ENCODE results near the gene TRO. TPM values are rescaled to one million over a fixed set of nuclear protein-coding genes. Genes with fewer than 3 reads are reported as not detected.

TRO gene
- total and polyA plus RNA-seq, 2 of the 13 experiments (the other 11 are each of a cell fraction or from before 2014, with no cell fraction given): 13.8 to 25.4 TPM

- H3K36me3 ChIP-seq (replicated peaks in 1 of 2; ENCODE audit: control insufficient read depth in 1 of 2, insufficient read depth in 2 of 2, low read length in 2 of 2): peaks cover 0 to 3% of the 10 kb centered on the region in 2 experiments; a peak in 1 of 5 replicates
- DNase-seq (ENCODE audit: low spot score): peak; percentile 40
- ChIA-PET CTCF (ENCODE audit: low intra/inter-chr PET ratio, low total read pairs) (no interaction called here), POLR2A (interaction anchor here (1.3 kb wide), 1 partner anchor 79 kb away, joined by 4 read pairs; the partner anchor contains the start of gene APEX2)
- in situ Hi-C loops (cut with HindIII; ENCODE audit: extremely low pct_ligation_motif_present, low pct_unique_long_range_greater_than_20kb): no loop called here
- H3K27me3 ChIP-seq (ENCODE audit: control insufficient read depth in 1 of 2, insufficient read depth in 2 of 2, low read length in 2 of 2): no peaks in the 10 kb centered on the region; a peak in 1 of 5 replicates
- 2% methylated on average over 18 of the region's 29 CpGs for WGBS (ENCODE audit: low lambda C conversion rate)
- no peaks in the 10 kb centered on the region for H3K4me1 ChIP-seq (ENCODE audit: insufficient read depth, low read length)
- H3K9me3 ChIP-seq (ENCODE audit: low read length): no peaks in the 10 kb centered on the region
- peak; percentile 82 for ATAC-seq
- intact Hi-C loops (cut with micrococcal nuclease; ENCODE audit: unreplicated experiment): loop anchor here (2.0 kb wide), 1 partner anchor 73 kb away; the partner anchor contains the start of gene PFKFB1
- no TSS peak for BruUV-seq (replicated peaks)
- H4K20me1 ChIP-seq (ENCODE audit: insufficient read depth, low read length): no peaks in the 10 kb centered on the region
- FAIRE-seq: peak; percentile 39
- H2AFZ ChIP-seq (ENCODE audit: low read length): no peak overlapping the region
- no peak for TF ChIP-seq ISL2 (CRISPR knock-in tag; IDR thresholded peaks at IDR 0.05)
- TF ChIP-seq, protein P1, sequence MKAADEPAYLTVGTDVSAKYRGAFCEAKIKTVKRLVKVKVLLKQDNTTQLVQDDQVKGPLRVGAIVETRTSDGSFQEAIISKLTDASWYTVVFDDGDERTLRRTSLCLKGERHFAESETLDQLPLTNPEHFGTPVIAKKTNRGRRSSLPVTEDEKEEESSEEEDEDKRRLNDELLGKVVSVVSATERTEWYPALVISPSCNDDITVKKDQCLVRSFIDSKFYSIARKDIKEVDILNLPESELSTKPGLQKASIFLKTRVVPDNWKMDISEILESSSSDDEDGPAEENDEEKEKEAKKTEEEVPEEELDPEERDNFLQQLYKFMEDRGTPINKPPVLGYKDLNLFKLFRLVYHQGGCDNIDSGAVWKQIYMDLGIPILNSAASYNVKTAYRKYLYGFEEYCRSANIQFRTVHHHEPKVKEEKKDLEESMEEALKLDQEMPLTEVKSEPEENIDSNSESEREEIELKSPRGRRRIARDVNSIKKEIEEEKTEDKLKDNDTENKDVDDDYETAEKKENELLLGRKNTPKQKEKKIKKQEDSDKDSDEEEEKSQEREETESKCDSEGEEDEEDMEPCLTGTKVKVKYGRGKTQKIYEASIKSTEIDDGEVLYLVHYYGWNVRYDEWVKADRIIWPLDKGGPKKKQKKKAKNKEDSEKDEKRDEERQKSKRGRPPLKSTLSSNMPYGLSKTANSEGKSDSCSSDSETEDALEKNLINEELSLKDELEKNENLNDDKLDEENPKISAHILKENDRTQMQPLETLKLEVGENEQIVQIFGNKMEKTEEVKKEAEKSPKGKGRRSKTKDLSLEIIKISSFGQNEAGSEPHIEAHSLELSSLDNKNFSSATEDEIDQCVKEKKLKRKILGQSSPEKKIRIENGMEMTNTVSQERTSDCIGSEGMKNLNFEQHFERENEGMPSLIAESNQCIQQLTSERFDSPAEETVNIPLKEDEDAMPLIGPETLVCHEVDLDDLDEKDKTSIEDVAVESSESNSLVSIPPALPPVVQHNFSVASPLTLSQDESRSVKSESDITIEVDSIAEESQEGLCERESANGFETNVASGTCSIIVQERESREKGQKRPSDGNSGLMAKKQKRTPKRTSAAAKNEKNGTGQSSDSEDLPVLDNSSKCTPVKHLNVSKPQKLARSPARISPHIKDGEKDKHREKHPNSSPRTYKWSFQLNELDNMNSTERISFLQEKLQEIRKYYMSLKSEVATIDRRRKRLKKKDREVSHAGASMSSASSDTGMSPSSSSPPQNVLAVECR (CRISPR knock-in tag; IDR thresholded peaks at IDR 0.05; ENCODE audit: borderline replicate concordance): 0 out of 2 replicates have a peak, but pooled peaks have one; percentile 12
- H3K9ac ChIP-seq (ENCODE audit: insufficient read depth, low read depth, low read length): peak overlapping the region; percentile 49; the same call in 1 of the 2 replicates
- H3K79me2 ChIP-seq (ENCODE audit: insufficient read depth, low read length): no peaks in the 10 kb centered on the region
- no peak overlapping the region for H3K27ac ChIP-seq (ENCODE audit: extremely low read length, insufficient read depth, low read length)
- peak overlapping the region; percentile 78 for H3K4me2 ChIP-seq (ENCODE audit: low read depth, low read length)
- peak overlapping the region; percentile 60 to 75 (median 66) for H3K4me3 ChIP-seq (replicated peaks in 1 of 3; ENCODE audit: insufficient read depth in 1 of 3, low read depth in 2 of 3, low read length in 3 of 3)
Measured at GRCh38 chrX:54921427-54922021, 900 bp downstream of the TRO start.

DNA sequence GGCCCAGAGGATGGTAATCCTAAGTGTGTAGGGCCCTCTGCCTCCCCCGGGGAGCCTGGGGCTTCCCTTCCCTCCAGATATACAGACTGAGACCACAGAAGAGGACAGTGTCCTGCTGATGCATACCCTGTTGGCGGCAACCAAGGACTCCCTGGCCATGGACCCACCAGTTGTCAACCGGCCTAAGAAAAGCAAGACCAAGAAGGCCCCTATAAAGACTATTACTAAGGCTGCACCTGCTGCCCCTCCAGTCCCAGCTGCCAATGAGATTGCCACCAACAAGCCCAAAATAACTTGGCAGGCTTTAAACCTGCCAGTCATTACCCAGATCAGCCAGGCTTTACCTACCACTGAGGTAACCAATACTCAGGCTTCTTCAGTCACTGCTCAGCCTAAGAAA, 1.9 kb downstream of the TRO start:
- H4K20me1 ChIP-seq (ENCODE audit: insufficient read depth, low read length): no peaks in the 10 kb centered on the region
- H3K9me3 ChIP-seq (ENCODE audit: low read length): no peaks in the 10 kb centered on the region
- DNase-seq (ENCODE audit: low spot score): no peak
- WGBS (ENCODE audit: low lambda C conversion rate): no CpG with 5 or more reads among the region's 3 CpGs
- H3K4me2 ChIP-seq (ENCODE audit: low read depth, low read length): no peak overlapping the region
- no peaks in the 10 kb centered on the region for H3K79me2 ChIP-seq (ENCODE audit: insufficient read depth, low read length)
- TF ChIP-seq ZNF549 (CRISPR knock-in tag; IDR thresholded peaks at IDR 0.05) (no peak), ETV5 (CRISPR knock-in tag; IDR thresholded peaks at IDR 0.05; ENCODE audit: borderline replicate concordance) (no peak), PHF20 (CRISPR knock-in tag; IDR thresholded peaks at IDR 0.05) (no peak), ZNF562 (CRISPR knock-in tag; IDR thresholded peaks at IDR 0.05; ENCODE audit: borderline replicate concordance) (no peak), PCBP1 (IDR thresholded peaks at IDR 0.05; ENCODE audit: borderline replicate concordance, low read depth, low read length) (no peak), SYNCRIP (IDR thresholded peaks at IDR 0.05; ENCODE audit: insufficient read depth, low read depth, low read length) (no peak), TBX2 (CRISPR knock-in tag; IDR thresholded peaks at IDR 0.05; ENCODE audit: borderline replicate concordance) (no peak)
- no peak overlapping the region for H3K4me3 ChIP-seq (replicated peaks in 1 of 3; ENCODE audit: insufficient read depth in 1 of 3, low read depth in 2 of 3, low read length in 3 of 3)
- no TSS peak for BruUV-seq (replicated peaks)
- CTCF ChIA-PET (ENCODE audit: low intra/inter-chr PET ratio, low total read pairs): no interaction called here
- no peak overlapping the region for H2AFZ ChIP-seq (ENCODE audit: low read length)
- H3K36me3 ChIP-seq (replicated peaks in 1 of 2; ENCODE audit: control insufficient read depth in 1 of 2, insufficient read depth in 2 of 2, low read length in 2 of 2): peaks cover 0 to 3% of the 10 kb centered on the region in 2 experiments; a peak in 2 of 5 replicates
- H3K27me3 ChIP-seq (ENCODE audit: control insufficient read depth in 1 of 2, insufficient read depth in 2 of 2, low read length in 2 of 2): no peaks in the 10 kb centered on the region; a peak in 1 of 5 replicates
- no peak for ATAC-seq
- intact Hi-C loops (cut with micrococcal nuclease; ENCODE audit: unreplicated experiment): no loop called here
- H3K4me1 ChIP-seq (ENCODE audit: insufficient read depth, low read length): no peaks in the 10 kb centered on the region
- POLR2A ChIA-PET: no interaction called here
- in situ Hi-C loops (cut with HindIII; ENCODE audit: extremely low pct_ligation_motif_present, low pct_unique_long_range_greater_than_20kb): no loop called here
- H3K27ac ChIP-seq (ENCODE audit: extremely low read length, insufficient read depth, low read length): no peak overlapping the region
- no peak overlapping the region for H3K9ac ChIP-seq (ENCODE audit: insufficient read depth, low read depth, low read length)
- FAIRE-seq: no peak

All from HepG2 (cell line).